Measurements from ENCODE around the gene ESYT1.

Gene ESYT1

DNA sequence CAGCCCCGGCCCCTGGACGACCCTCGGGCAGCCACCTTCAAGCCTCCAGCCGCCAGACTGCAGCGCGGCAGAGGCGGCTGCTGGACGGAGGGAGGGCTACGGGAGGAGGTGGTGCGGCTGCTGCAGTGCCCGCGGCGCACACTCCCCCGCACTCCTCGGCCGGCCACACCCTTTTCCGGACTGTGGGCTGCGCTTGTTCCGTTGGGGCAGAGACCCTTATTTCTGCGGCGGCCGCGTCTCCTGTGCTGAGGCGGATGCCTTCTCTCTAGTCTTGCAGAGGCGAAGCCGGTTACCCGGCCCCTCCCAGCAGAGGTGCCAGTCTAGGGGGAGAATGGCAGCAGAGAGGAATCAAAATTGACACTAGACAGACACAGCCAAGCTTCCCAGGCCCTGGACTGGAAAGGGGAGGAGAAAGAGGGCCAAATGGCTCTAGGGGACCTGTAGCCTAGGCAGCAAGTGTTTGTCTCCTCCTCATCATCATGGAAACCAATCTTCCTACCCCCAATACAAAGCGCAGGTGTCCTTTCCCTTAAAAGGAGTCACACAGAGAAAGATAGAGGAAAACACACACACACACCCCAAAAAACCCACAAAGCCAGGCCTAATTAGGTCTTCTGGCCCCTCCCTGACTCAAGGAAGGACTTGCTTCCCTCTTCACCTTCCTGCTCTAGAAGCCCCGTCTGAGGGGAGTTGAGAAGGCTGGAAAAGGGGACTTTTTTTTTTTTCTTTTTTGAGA, 1.3 kb downstream of the ESYT1 start:
- no peak for TF ChIP-seq ZNF274 (IDR thresholded peaks at IDR 0.05; ENCODE audit: low read depth, low read length)
- peak overlapping the region; percentile 88 for H3K4me3 ChIP-seq (ENCODE audit: low read length)

DNA sequence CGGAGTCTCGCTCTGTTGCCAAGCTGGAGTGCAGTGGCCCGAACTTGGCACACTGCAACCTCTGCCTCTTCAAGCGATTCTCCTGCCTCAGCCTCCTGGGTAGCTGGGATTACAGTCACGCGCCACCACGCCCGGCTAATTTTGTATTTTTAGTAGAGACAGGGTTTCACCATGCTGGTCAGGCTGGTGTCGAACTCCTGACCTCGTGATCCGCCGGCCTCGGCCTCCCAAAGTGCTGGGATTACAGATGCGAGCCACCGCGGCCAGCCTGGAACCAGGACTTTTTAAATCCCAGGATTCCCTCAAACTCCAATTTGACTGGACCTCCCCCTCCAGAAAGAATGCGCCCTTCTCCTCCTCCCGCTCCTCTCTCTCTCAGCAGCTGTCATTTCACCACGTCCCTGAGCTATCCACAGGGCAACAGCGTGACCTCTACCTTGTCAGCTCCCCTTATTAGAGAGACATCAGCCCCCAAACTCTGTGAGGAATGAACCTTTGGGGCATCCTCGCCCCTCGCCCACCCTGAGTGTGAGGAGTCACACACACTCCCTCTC, 2.0 kb downstream of the ESYT1 start:
- peak overlapping the region; percentile 88; the same call in 1 of the 2 replicates for H3K4me3 ChIP-seq (ENCODE audit: low read length)
- no peak for TF ChIP-seq ZNF274 (IDR thresholded peaks at IDR 0.05; ENCODE audit: low read depth, low read length)

- no peak overlapping the region for H3K4me3 ChIP-seq (ENCODE audit: low read length)
- TF ChIP-seq ZNF274 (IDR thresholded peaks at IDR 0.05; ENCODE audit: low read depth, low read length): no peak
Measured at GRCh38 chr12:56130876-56131275, 2.8 kb downstream of the ESYT1 start.

DNA sequence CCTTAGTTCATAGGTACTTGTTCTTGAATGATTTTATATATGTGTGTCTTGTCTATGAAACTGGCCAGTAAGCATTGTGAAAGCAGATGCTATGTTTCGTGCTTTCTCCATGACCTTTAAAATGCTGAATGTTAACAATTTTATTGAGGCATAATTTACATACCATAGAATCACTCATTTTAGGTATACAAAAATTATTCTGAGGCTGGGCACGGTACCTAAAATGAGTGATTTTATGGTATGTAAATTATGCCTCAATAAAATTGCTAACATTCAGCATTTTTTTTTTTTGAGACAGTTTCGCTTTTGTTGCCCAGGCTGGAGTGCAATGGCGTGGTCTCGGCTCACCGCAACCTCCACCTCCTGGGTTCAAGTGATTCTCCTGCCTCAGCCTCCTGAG, 6.8 kb downstream of the ESYT1 start:
- H3K4me3 ChIP-seq (ENCODE audit: low read length): no peak overlapping the region
- no peak for TF ChIP-seq ZNF274 (IDR thresholded peaks at IDR 0.05; ENCODE audit: low read depth, low read length)

- TF ChIP-seq ZNF274 (IDR thresholded peaks at IDR 0.05; ENCODE audit: low read depth, low read length): no peak
- H3K4me3 ChIP-seq (ENCODE audit: low read length): no peak overlapping the region
Measured at GRCh38 chr12:56137853-56138571, 9.9 kb downstream of the ESYT1 start.

GRCh38 chr12:56141946-56142784, 14.1 kb downstream of the ESYT1 start:
- TF ChIP-seq ZNF274 (IDR thresholded peaks at IDR 0.05; ENCODE audit: low read depth, low read length): no peak
- H3K4me3 ChIP-seq (ENCODE audit: low read length): no peak overlapping the region

DNA sequence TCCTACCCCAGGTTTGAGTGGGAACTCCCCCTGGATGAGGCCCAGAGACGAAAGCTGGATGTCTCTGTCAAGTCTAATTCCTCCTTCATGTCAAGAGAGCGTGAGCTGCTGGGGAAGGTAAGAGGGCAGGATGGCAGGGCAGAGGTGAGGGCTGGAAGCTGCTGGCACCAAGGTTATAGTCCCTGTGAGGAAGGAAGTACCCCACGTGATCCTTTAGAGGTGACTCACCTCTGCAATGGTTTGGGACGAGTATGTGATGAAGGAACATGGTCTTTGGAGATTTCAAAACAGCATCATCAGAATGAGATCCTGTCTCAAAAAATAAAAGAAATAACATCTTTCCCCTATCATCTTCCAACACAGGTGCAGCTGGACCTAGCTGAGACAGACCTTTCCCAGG, 15.2 kb downstream of the ESYT1 start:
- no peak overlapping the region for H3K4me3 ChIP-seq (ENCODE audit: low read length)
- TF ChIP-seq ZNF274 (IDR thresholded peaks at IDR 0.05; ENCODE audit: low read depth, low read length): no peak

- no peak for TF ChIP-seq ZNF274 (IDR thresholded peaks at IDR 0.05; ENCODE audit: low read depth, low read length)
Measured at GRCh38 chr12:56143870-56144269, 15.8 kb downstream of the ESYT1 start.

GRCh38 chr12:56145217-56145616, 17.1 kb downstream of the ESYT1 start:
- TF ChIP-seq ZNF274 (IDR thresholded peaks at IDR 0.05; ENCODE audit: low read depth, low read length): no peak
- no peak overlapping the region for H3K4me3 ChIP-seq (ENCODE audit: low read length)

More at GRCh38 chr12:56143870-56144269, 15.8 kb downstream of the ESYT1 start:
- H3K4me3 ChIP-seq (ENCODE audit: low read length): no peak overlapping the region

DNA sequence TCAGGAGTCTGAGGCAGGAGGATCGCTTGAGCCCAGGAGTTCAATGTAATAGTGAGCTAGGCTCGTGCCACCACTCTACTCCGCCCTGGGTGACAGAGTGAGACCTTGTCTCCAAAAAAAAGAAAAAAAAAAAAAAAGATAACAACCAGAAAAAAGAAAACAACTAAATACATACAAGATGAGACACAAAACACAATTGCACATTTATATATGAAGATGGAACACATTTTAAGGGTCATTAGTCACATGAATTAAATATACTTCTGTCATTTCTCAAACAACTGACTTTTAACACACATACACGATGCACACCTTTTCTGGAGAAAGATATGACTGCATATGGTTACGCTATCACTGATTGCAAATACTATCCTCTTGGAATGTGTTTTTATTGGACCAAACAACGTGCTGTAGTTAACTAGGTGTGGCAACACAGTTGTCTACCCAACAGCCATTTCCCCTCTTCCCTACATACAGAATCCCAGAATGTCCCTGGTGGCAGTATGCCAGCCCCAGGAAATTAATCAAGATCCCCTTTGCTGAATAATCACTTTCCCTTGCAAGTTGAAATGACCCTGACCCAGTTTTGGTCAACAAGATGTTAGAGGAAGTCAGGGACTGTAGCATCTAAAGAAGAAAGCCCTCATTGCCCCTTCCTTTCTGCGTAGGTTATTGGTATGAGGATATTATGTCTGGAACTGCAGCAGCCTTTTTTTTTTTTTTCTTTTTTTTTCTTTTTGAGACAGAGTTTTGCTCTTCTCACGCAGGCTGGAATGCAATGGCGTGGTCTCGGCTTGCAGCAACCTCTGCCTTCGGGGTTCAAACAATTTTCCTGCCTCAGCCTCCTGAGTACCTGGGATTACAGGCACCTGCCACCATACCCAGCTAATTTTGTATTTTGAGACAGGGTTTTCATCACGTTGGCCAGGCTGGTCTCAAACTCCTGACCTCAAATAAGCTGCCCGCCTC, 18.7 kb downstream of the ESYT1 start:
- no peak overlapping the region for H3K4me3 ChIP-seq (ENCODE audit: low read length)
- TF ChIP-seq ZNF274 (IDR thresholded peaks at IDR 0.05; ENCODE audit: low read depth, low read length): no peak

DNA sequence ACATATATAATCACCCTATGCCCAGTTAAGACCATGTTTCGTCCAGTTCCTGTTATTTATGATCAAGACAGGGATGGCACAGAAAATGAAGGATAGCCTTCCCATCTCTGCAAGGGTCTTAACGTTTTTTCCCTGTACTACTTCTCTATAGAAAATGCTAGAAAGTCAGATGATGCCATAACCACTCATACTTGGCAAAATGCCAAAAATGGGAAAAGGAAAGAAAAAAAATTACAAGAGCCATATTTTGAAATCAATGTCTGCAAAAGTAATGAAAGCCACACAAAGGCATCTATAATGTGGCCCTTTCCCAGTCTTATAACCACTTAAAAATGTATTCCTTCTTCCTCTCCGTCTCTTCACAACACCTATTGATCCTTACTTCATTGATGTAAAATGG, 22.5 kb downstream of the ESYT1 start:
- TF ChIP-seq ZNF274 (IDR thresholded peaks at IDR 0.05; ENCODE audit: low read depth, low read length): no peak

DNA sequence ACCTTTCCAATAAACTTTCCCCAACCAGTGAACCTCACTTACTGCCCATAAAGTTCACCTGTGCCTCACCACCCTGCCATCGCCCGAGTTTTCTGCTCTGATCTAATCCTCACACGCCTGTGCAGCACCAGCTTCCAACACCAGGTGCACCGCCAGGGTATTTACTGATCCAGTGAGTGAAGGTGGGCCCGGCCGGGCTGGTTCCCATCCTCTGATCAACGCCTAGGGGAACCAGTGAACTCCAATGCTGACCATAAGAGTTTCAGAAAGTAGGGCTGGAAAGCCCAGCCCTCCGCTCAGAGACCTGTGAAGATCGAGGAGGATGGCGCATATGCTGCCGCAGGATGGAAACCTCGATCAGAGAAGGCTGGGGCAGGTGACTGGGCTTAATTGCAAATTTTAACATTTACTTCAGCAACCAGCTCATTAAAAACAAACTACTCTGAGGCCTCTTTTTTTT, 23.6 kb downstream of the ESYT1 start:
- TF ChIP-seq ZNF274 (IDR thresholded peaks at IDR 0.05; ENCODE audit: low read depth, low read length): no peak
- H3K4me3 ChIP-seq (ENCODE audit: low read length): peak overlapping the region; percentile 69

More for the DNA sequence above, 22.5 kb downstream of the ESYT1 start:
- H3K4me3 ChIP-seq (ENCODE audit: low read length): no peak overlapping the region
